ENCODE results near the gene DSTN. TPM values are rescaled to one million over a fixed set of nuclear protein-coding genes. Genes with fewer than 3 reads are reported as not detected.

DSTN gene
- total RNA-seq, 4 donors from 2014 or later: 166 to 322 (median 242) TPM

- H3K27me3 ChIP-seq: no peaks in the 10 kb centered on the region
- no peak for TF ChIP-seq EP300 (IDR thresholded peaks at IDR 0.05)
- TF ChIP-seq, protein P1, sequence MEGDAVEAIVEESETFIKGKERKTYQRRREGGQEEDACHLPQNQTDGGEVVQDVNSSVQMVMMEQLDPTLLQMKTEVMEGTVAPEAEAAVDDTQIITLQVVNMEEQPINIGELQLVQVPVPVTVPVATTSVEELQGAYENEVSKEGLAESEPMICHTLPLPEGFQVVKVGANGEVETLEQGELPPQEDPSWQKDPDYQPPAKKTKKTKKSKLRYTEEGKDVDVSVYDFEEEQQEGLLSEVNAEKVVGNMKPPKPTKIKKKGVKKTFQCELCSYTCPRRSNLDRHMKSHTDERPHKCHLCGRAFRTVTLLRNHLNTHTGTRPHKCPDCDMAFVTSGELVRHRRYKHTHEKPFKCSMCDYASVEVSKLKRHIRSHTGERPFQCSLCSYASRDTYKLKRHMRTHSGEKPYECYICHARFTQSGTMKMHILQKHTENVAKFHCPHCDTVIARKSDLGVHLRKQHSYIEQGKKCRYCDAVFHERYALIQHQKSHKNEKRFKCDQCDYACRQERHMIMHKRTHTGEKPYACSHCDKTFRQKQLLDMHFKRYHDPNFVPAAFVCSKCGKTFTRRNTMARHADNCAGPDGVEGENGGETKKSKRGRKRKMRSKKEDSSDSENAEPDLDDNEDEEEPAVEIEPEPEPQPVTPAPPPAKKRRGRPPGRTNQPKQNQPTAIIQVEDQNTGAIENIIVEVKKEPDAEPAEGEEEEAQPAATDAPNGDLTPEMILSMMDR (IDR thresholded peaks at IDR 0.05): no peak
- no peak for TF ChIP-seq POLR2A (IDR thresholded peaks at IDR 0.05)
- H3K4me1 ChIP-seq: peaks cover 0 to 8% (median 0%) of the 10 kb centered on the region in 4 donors
- WGBS, 2 donors: 89 to 91% methylated on average over 23 to 27 of the region's 27 CpGs
- peaks cover 2 to 100% (median 19%) of the 10 kb centered on the region in 3 donors for H3K36me3 ChIP-seq
- H3K9me3 ChIP-seq: no peaks in the 10 kb centered on the region
- H3K27ac ChIP-seq: peak overlapping the region in 1 of 4 donors; percentile 43
- H3K4me3 ChIP-seq: no peak overlapping the region
- DNase-seq (ENCODE audit: low spot score in 2 of 2): no peak
Observed at GRCh38 chr20:17625246-17626051, 55.6 kb downstream of the DSTN start.

DNA sequence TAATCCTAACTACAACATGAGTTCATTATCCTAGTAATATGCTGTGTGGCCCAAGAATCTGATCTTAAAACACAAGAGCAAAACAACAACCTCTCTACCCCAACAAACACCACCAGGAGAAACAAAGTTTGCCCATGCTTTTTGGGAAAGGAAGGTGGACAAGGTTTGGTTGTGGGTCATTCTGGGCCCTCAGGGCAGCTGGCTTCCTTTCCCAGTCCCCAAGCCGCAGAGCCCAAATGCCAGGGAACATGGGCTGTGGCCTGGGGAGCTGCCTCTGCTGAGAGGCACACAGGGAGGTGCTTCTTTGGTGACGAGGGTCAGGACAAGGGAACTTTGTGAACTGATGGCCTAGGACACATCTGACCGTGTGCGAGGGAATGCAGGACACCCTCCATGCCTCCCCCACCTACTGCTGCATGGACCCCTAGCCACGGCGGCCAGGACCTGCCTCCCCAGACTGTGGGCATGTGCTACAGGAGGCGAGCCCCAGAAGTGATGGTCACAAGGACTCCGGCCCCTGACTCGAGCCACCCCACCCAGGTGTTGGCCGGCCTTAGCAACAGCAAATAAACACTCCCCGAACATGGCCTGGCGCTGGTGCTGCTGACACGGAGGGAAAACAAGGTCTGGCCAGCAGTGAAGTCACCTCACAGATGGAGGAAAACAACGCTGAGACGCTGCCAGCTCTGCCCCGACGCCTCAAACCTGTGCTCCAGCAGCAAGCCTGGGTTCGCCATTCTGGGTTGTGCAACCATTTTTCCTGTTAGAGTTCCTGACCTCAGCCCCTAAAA is 56.5 kb downstream of the DSTN start:
- no peak for DNase-seq (ENCODE audit: low spot score in 2 of 2)
- Histone ChIP-seq H3K27ac (peak overlapping the region in 1 of 4 donors; percentile 43), H3K4me3 (no peak overlapping the region), H3K4me1 (peaks cover 0 to 8% (median 0%) of the 10 kb centered on the region in 4 donors), H3K9me3 (no peaks in the 10 kb centered on the region), H3K36me3 (peaks cover 2 to 100% (median 16%) of the 10 kb centered on the region in 3 donors), H3K27me3 (no peaks in the 10 kb centered on the region)
- TF ChIP-seq, protein P1 (IDR thresholded peaks at IDR 0.05): no peak
- WGBS, 2 donors: 71 to 82% methylated on average over 13 to 16 of the region's 18 CpGs

- H3K4me3 ChIP-seq: no peak overlapping the region
- H3K4me1 ChIP-seq: peaks cover 0 to 8% (median 0%) of the 10 kb centered on the region in 4 donors
- no peaks in the 10 kb centered on the region for H3K9me3 ChIP-seq
- TF ChIP-seq, protein P1 (IDR thresholded peaks at IDR 0.05): no peak
- TF ChIP-seq POLR2A (IDR thresholded peaks at IDR 0.05) (no peak), EP300 (IDR thresholded peaks at IDR 0.05) (no peak)
- peaks cover 2 to 100% (median 16%) of the 10 kb centered on the region in 3 donors for H3K36me3 ChIP-seq
- H3K27ac ChIP-seq: peak overlapping the region in 1 of 4 donors; percentile 43
- no peak for DNase-seq (ENCODE audit: low spot score in 2 of 2)
- no peaks in the 10 kb centered on the region for H3K27me3 ChIP-seq
- WGBS, 2 donors: 75 to 80% methylated on average over 26 to 27 of the region's 27 CpGs
Observed at GRCh38 chr20:17627101-17627955, 57.5 kb downstream of the DSTN start.

GRCh38 chr20:17628101-17628841 is 58.4 kb downstream of the DSTN start:
- Histone ChIP-seq H3K9me3 (no peaks in the 10 kb centered on the region), H3K36me3 (peaks cover 2 to 100% (median 13%) of the 10 kb centered on the region in 3 donors), H3K27ac (peak overlapping the region in 1 of 4 donors; percentile 35), H3K4me1 (peaks cover 0 to 8% (median 0%) of the 10 kb centered on the region in 4 donors), H3K27me3 (no peaks in the 10 kb centered on the region), H3K4me3 (no peak overlapping the region)
- TF ChIP-seq POLR2A (IDR thresholded peaks at IDR 0.05) (no peak), EP300 (IDR thresholded peaks at IDR 0.05) (no peak)
- TF ChIP-seq, protein P1 (IDR thresholded peaks at IDR 0.05): no peak
- WGBS, 2 donors: 87 to 89% methylated on average over 18 of the region's 18 CpGs
- no peak for DNase-seq (ENCODE audit: low spot score in 2 of 2)

Measured in tibial nerve (tissue), 4 donors.